ENCODE results near the gene GABBR2. TPM values are rescaled to one million over a fixed set of nuclear protein-coding genes. Genes with fewer than 3 reads are reported as not detected.
"Not testable (repeated sequence)": the region's sequence is repeated elsewhere in the genome, so short reads cannot be mapped to it uniquely, and the experiment has no call there.

GABBR2 gene
- total and polyA plus RNA-seq, 9 of the 15 experiments (the other 6 are each of a cell fraction or from before 2014, with no cell fraction given), result 0.15 to 1.9 (median 0.32) TPM

- H3K9ac ChIP-seq (ENCODE audit: insufficient read depth in 1 of 2, low read depth in 2 of 2, low read length in 2 of 2); H3K9me1 ChIP-seq (ENCODE audit: control insufficient read depth, insufficient read depth, low read length); POLR2A ChIA-PET; H3K4me2 ChIP-seq (ENCODE audit: insufficient read depth, low read length); BruUV-seq (replicated peaks); H3K79me2 ChIP-seq (ENCODE audit: control insufficient read depth, insufficient read depth, low read length); H4K20me1 ChIP-seq (replicated peaks; ENCODE audit: control insufficient read depth, insufficient read depth, low read length); H3K27ac ChIP-seq (ENCODE audit: extremely low read depth, low read depth, low read length); H3K27me3 ChIP-seq (ENCODE audit: control insufficient read depth in 2 of 2, insufficient read depth in 2 of 2, low read length in 2 of 2); H3K9me3 ChIP-seq (replicated peaks; ENCODE audit: control insufficient read depth, insufficient read depth, low read depth, low read length); ATAC-seq; H3K4me1 ChIP-seq (replicated peaks in 1 of 2; ENCODE audit: control insufficient read depth in 2 of 2, insufficient read depth in 2 of 2, low read length in 2 of 2); DNase-seq (ENCODE audit: extremely low read depth in 1 of 4, low spot score in 3 of 4); intact Hi-C loops (cut with micrococcal nuclease); H2AFZ ChIP-seq (ENCODE audit: low read depth, low read length); H3K36me3 ChIP-seq (ENCODE audit: control insufficient read depth, insufficient read depth, low read length); H3K4me3 ChIP-seq; CTCF ChIA-PET (ENCODE audit: low intra/inter-chr PET ratio); FAIRE-seq: not testable (repeated sequence)
- in situ Hi-C loops (cut with MboI), result loop anchor here (25.0 kb wide), 1 partner anchor 358 kb away; the partner anchor contains the start of gene TRMO
- WGBS (ENCODE audit: insufficient coverage, low coverage, missing lambda C conversion rate), result 43% methylated on average over 2 of the region's 11 CpGs
Observed at GRCh38 chr9:98270284-98270683, 438.5 kb downstream of the GABBR2 start.

GRCh38 chr9:98269652-98270051, 439.1 kb downstream of the GABBR2 start:
- H3K4me2 ChIP-seq (ENCODE audit: insufficient read depth, low read length); BruUV-seq (replicated peaks); H3K9me1 ChIP-seq (ENCODE audit: control insufficient read depth, insufficient read depth, low read length); DNase-seq (ENCODE audit: extremely low read depth in 1 of 4, low spot score in 3 of 4); H2AFZ ChIP-seq (ENCODE audit: low read depth, low read length); H3K27ac ChIP-seq (ENCODE audit: extremely low read depth, low read depth, low read length); CTCF ChIA-PET (ENCODE audit: low intra/inter-chr PET ratio); H3K9ac ChIP-seq (ENCODE audit: insufficient read depth in 1 of 2, low read depth in 2 of 2, low read length in 2 of 2); H3K36me3 ChIP-seq (ENCODE audit: control insufficient read depth, insufficient read depth, low read length); H3K27me3 ChIP-seq (ENCODE audit: control insufficient read depth in 2 of 2, insufficient read depth in 2 of 2, low read length in 2 of 2); H3K79me2 ChIP-seq (ENCODE audit: control insufficient read depth, insufficient read depth, low read length); H4K20me1 ChIP-seq (replicated peaks; ENCODE audit: control insufficient read depth, insufficient read depth, low read length); intact Hi-C loops (cut with micrococcal nuclease); ATAC-seq; H3K9me3 ChIP-seq (replicated peaks; ENCODE audit: control insufficient read depth, insufficient read depth, low read depth, low read length); H3K4me3 ChIP-seq; POLR2A ChIA-PET; H3K4me1 ChIP-seq (replicated peaks in 1 of 2; ENCODE audit: control insufficient read depth in 2 of 2, insufficient read depth in 2 of 2, low read length in 2 of 2); FAIRE-seq: not testable (repeated sequence)
- in situ Hi-C loops (cut with MboI), result loop anchor here (25.0 kb wide), 1 partner anchor 357 kb away; the partner anchor contains the start of gene TRMO
- 9% methylated on average over 5 of the region's 10 CpGs for WGBS (ENCODE audit: insufficient coverage, low coverage, missing lambda C conversion rate)

- intact Hi-C loops (cut with micrococcal nuclease); H3K4me1 ChIP-seq (replicated peaks in 1 of 2; ENCODE audit: control insufficient read depth in 2 of 2, insufficient read depth in 2 of 2, low read length in 2 of 2); H3K9me3 ChIP-seq (replicated peaks; ENCODE audit: control insufficient read depth, insufficient read depth, low read depth, low read length); H3K27ac ChIP-seq (ENCODE audit: extremely low read depth, low read depth, low read length); H3K79me2 ChIP-seq (ENCODE audit: control insufficient read depth, insufficient read depth, low read length); DNase-seq (ENCODE audit: extremely low read depth in 1 of 4, low spot score in 3 of 4); H3K36me3 ChIP-seq (ENCODE audit: control insufficient read depth, insufficient read depth, low read length); H3K9me1 ChIP-seq (ENCODE audit: control insufficient read depth, insufficient read depth, low read length); H3K9ac ChIP-seq (ENCODE audit: insufficient read depth in 1 of 2, low read depth in 2 of 2, low read length in 2 of 2); H4K20me1 ChIP-seq (replicated peaks; ENCODE audit: control insufficient read depth, insufficient read depth, low read length); CTCF ChIA-PET (ENCODE audit: low intra/inter-chr PET ratio); POLR2A ChIA-PET; H3K4me3 ChIP-seq; FAIRE-seq; H3K4me2 ChIP-seq (ENCODE audit: insufficient read depth, low read length); H2AFZ ChIP-seq (ENCODE audit: low read depth, low read length); BruUV-seq (replicated peaks); ATAC-seq; H3K27me3 ChIP-seq (ENCODE audit: control insufficient read depth in 2 of 2, insufficient read depth in 2 of 2, low read length in 2 of 2): not testable (repeated sequence)
- WGBS (ENCODE audit: insufficient coverage, low coverage, missing lambda C conversion rate), result 77% methylated on average over 8 of the region's 8 CpGs
- in situ Hi-C loops (cut with MboI), result loop anchor here (25.0 kb wide), 1 partner anchor 355 kb away; the partner anchor contains the start of gene TRMO
Observed at GRCh38 chr9:98267556-98267955, 441.2 kb downstream of the GABBR2 start.

Measured in K562 (cell line).